ENCODE data around the gene DBT. TPM values are rescaled to one million over a fixed set of nuclear protein-coding genes. Genes with fewer than 3 reads are reported as not detected.
"Not testable (repeated sequence)": the region's sequence is repeated elsewhere in the genome, so short reads cannot be mapped to it uniquely, and the experiment has no call there.

The DBT gene
- total RNA-seq, 1 donor from 2014 or later = 13.7 TPM

DNA sequence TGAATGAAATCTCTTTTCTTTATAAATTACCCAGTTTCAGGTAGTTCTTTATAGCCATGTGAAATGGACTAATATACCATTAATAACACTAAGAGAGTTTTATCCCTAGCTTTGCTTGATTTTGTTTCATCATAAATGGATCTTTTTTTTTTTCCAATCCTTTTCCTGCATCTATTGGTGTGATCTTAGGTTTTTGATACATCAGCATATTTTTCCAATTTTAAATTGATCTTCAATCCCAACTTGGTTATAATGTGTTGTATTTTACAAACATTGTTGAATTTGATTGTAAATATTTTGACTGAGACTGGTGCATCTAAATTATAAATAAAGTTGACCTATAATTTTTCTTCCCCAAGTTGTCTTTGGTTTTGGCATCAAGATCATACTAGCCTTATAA lies 12.1 kb upstream of the DBT start:
- H3K27me3 Mint-ChIP-seq (ENCODE audit: insufficient read depth, low read depth) = no peaks in the 10 kb centered on the region
- TF ChIP-seq EZH2phosphoT487 (IDR thresholded peaks at IDR 0.05) = no peak
- Histone ChIP-seq H3K27me3 (no peaks in the 10 kb centered on the region), H3K4me2 (no peak overlapping the region), H3K27ac (no peak overlapping the region), H3K36me3 (peaks cover 5% of the 10 kb centered on the region), H3K4me1 (peaks cover 4% of the 10 kb centered on the region), H3K79me2 (ENCODE audit: low read depth) (peaks cover 15% of the 10 kb centered on the region), H2AFZ (replicated peaks) (no peak overlapping the region), H3K9ac (no peak overlapping the region), H3K9me3 (ENCODE audit: low read depth) (peaks cover 4% of the 10 kb centered on the region), H3F3A (ENCODE audit: low read depth) (peaks cover 4% of the 10 kb centered on the region), H3K4me3 (no peak overlapping the region), H4K20me1 (ENCODE audit: low read depth) (no peaks in the 10 kb centered on the region)
- H3K27ac Mint-ChIP-seq = no peak overlapping the region
- no peak overlapping the region for H3K4me3 Mint-ChIP-seq
- H3K36me3 Mint-ChIP-seq = peaks cover 19% of the 10 kb centered on the region
- no peak for DNase-seq (ENCODE audit: low spot score)
- peaks cover 27% of the 10 kb centered on the region for H3K9me3 Mint-ChIP-seq
- H3K4me1 Mint-ChIP-seq = peaks cover 2% of the 10 kb centered on the region

GRCh38 chr1:100258427-100258826 lies 8.8 kb upstream of the DBT start:
- H3K4me1 ChIP-seq; H3K27me3 ChIP-seq; H3K79me2 ChIP-seq (ENCODE audit: low read depth); DNase-seq (ENCODE audit: low spot score); H3K36me3 Mint-ChIP-seq; H2AFZ ChIP-seq (replicated peaks); H3K27ac Mint-ChIP-seq; H3K27me3 Mint-ChIP-seq (ENCODE audit: insufficient read depth, low read depth); H3K4me2 ChIP-seq; H3F3A ChIP-seq (ENCODE audit: low read depth); H4K20me1 ChIP-seq (ENCODE audit: low read depth); H3K4me1 Mint-ChIP-seq; H3K27ac ChIP-seq; H3K36me3 ChIP-seq; H3K9me3 ChIP-seq (ENCODE audit: low read depth); H3K9ac ChIP-seq; H3K4me3 Mint-ChIP-seq; H3K4me3 ChIP-seq: not testable (repeated sequence)
- H3K9me3 Mint-ChIP-seq = peaks cover 15% of the 10 kb centered on the region

DNA sequence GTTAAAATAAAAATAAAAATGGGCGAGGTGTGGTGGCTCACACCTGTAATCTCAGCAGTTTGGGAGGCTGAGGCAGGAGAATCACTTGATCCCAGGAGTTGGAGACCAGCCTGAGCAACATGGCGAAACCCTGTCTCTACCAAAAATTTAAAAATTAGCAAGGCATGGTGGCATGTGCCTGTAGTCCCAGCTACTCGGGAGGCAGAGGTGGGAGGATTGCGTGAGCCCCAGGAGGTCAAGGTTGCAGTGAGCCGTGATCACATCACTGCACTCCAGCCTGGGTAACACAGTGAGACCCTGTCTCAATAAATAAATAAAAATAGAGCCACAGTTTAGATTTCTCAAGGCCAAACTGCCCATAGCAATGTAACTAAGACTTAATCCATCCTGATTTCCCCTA lies 6.6 kb upstream of the DBT start:
- not testable (repeated sequence) for H3K4me3 Mint-ChIP-seq; H3K27me3 ChIP-seq; H3K36me3 Mint-ChIP-seq; H3K4me1 ChIP-seq; H3K27me3 Mint-ChIP-seq (ENCODE audit: insufficient read depth, low read depth); H3K4me1 Mint-ChIP-seq; H2AFZ ChIP-seq (replicated peaks); H4K20me1 ChIP-seq (ENCODE audit: low read depth); H3K27ac Mint-ChIP-seq; H3K27ac ChIP-seq; H3K79me2 ChIP-seq (ENCODE audit: low read depth); H3K36me3 ChIP-seq; H3K4me3 ChIP-seq; H3K9ac ChIP-seq; DNase-seq (ENCODE audit: low spot score); H3K4me2 ChIP-seq; H3K9me3 ChIP-seq (ENCODE audit: low read depth); H3K9me3 Mint-ChIP-seq; H3F3A ChIP-seq (ENCODE audit: low read depth)

- Histone ChIP-seq H3K36me3 (no peaks in the 10 kb centered on the region), H2AFZ (replicated peaks) (no peak overlapping the region), H3K9me3 (ENCODE audit: low read depth) (no peaks in the 10 kb centered on the region), H3K4me3 (no peak overlapping the region), H3K27ac (no peak overlapping the region), H3K4me2 (no peak overlapping the region), H4K20me1 (ENCODE audit: low read depth) (no peaks in the 10 kb centered on the region), H3F3A (ENCODE audit: low read depth) (no peaks in the 10 kb centered on the region), H3K4me1 (peaks cover 4% of the 10 kb centered on the region), H3K27me3 (no peaks in the 10 kb centered on the region), H3K79me2 (ENCODE audit: low read depth) (peaks cover 9% of the 10 kb centered on the region), H3K9ac (no peak overlapping the region)
- Mint-ChIP-seq H3K27ac (no peak overlapping the region), H3K36me3 (no peaks in the 10 kb centered on the region), H3K27me3 (ENCODE audit: insufficient read depth, low read depth) (no peaks in the 10 kb centered on the region), H3K9me3 (no peaks in the 10 kb centered on the region), H3K4me3 (no peak overlapping the region), H3K4me1 (no peaks in the 10 kb centered on the region)
- TF ChIP-seq EZH2phosphoT487 (IDR thresholded peaks at IDR 0.05) (no peak), EZH2 (IDR thresholded peaks at IDR 0.05) (no peak), CTCF (IDR thresholded peaks at IDR 0.05) (no peak)
- no peak for DNase-seq (ENCODE audit: low spot score)
Observed at GRCh38 chr1:100253552-100253951, 3.9 kb upstream of the DBT start.

DNA sequence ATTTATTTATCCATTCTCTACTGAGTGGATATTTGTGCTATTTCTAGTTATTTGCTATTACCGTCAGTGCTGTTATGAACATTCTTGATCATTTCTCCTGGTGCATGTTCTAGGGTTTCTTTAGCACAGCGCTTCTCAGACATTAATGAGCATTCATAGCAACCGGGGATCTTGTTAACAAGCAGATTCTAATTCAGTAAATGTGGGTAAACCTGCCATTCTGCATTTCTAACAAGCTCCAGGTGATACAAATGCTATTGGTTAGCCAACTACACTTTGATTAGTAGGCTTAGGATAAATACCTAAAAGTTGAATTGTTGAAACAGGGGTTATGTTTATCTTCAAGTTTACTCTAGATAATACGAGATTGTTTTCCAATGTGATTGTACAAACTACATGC lies 3.3 kb upstream of the DBT start:
- H3K4me2 ChIP-seq = no peak overlapping the region
- no peaks in the 10 kb centered on the region for H3K4me1 Mint-ChIP-seq
- H3F3A ChIP-seq (ENCODE audit: low read depth) = no peaks in the 10 kb centered on the region
- peaks cover 4% of the 10 kb centered on the region for H3K4me1 ChIP-seq
- H3K27ac ChIP-seq = no peak overlapping the region
- no peak overlapping the region for H3K9ac ChIP-seq
- no peak for DNase-seq (ENCODE audit: low spot score)
- H3K36me3 ChIP-seq = no peaks in the 10 kb centered on the region
- TF ChIP-seq EZH2 (IDR thresholded peaks at IDR 0.05) = no peak
- TF ChIP-seq EZH2phosphoT487 (IDR thresholded peaks at IDR 0.05) = no peak
- no peak for TF ChIP-seq CTCF (IDR thresholded peaks at IDR 0.05)
- H3K27ac Mint-ChIP-seq = no peak overlapping the region
- no peaks in the 10 kb centered on the region for H3K9me3 ChIP-seq (ENCODE audit: low read depth)
- peaks cover 16% of the 10 kb centered on the region for H3K79me2 ChIP-seq (ENCODE audit: low read depth)
- no peaks in the 10 kb centered on the region for H3K27me3 Mint-ChIP-seq (ENCODE audit: insufficient read depth, low read depth)
- no peaks in the 10 kb centered on the region for H3K9me3 Mint-ChIP-seq
- H3K27me3 ChIP-seq = no peaks in the 10 kb centered on the region
- no peak overlapping the region for H3K4me3 Mint-ChIP-seq
- no peak overlapping the region for H3K4me3 ChIP-seq
- no peak overlapping the region for H2AFZ ChIP-seq (replicated peaks)
- no peaks in the 10 kb centered on the region for H3K36me3 Mint-ChIP-seq
- no peaks in the 10 kb centered on the region for H4K20me1 ChIP-seq (ENCODE audit: low read depth)
